Suppressor macrophage (primary cell): ENCODE results near the gene MAPT.
"Not testable (repeated sequence)": the region's sequence is repeated elsewhere in the genome, so short reads cannot be mapped to it uniquely, and the experiment has no call there.

Experiments
- DNase-seq, 4 experiments: peaks; one replicate each; pipeline ENCODE4 v3.0.0-alpha.2; 2020 to 2022

Gene MAPT

GRCh38 chr17:45955326-45955725 lies 61.0 kb downstream of the MAPT start:
- no peak for DNase-seq

- DNase-seq: no peak
These were observed 61.7 kb downstream of the MAPT start for GRCh38 chr17:45956090-45956489.

GRCh38 chr17:45956746-45957145 lies 62.4 kb downstream of the MAPT start:
- DNase-seq: not testable (repeated sequence)

- DNase-seq: no peak
These were observed 64.0 kb downstream of the MAPT start for GRCh38 chr17:45958307-45958706.

GRCh38 chr17:45958994-45959665 lies 64.8 kb downstream of the MAPT start:
- DNase-seq: no peak

GRCh38 chr17:45960311-45960710 lies 66.0 kb downstream of the MAPT start:
- no peak for DNase-seq

GRCh38 chr17:45961206-45961605 lies 66.9 kb downstream of the MAPT start:
- DNase-seq: no peak

- DNase-seq: no peak
These were observed 68.0 kb downstream of the MAPT start for GRCh38 chr17:45962221-45962972.

- no peak for DNase-seq
These were observed 68.9 kb downstream of the MAPT start for GRCh38 chr17:45963283-45963682.

GRCh38 chr17:45963889-45964288 lies 69.5 kb downstream of the MAPT start:
- no peak for DNase-seq

- no peak for DNase-seq
These were observed 70.3 kb downstream of the MAPT start for GRCh38 chr17:45964634-45965033.

GRCh38 chr17:45965812-45966211 lies 71.5 kb downstream of the MAPT start:
- no peak for DNase-seq

- no peak for DNase-seq
These were observed 72.4 kb downstream of the MAPT start for GRCh38 chr17:45966606-45967280.

GRCh38 chr17:45967378-45967777 lies 73.0 kb downstream of the MAPT start:
- DNase-seq: no peak

- DNase-seq: no peak
These were observed 74.4 kb downstream of the MAPT start for GRCh38 chr17:45968732-45969131.

GRCh38 chr17:45969726-45970125 lies 75.4 kb downstream of the MAPT start:
- DNase-seq: no peak

- DNase-seq: no peak
These were observed 76.3 kb downstream of the MAPT start for GRCh38 chr17:45970659-45971058.

- DNase-seq: no peak
These were observed 77.4 kb downstream of the MAPT start for GRCh38 chr17:45971698-45972141.

GRCh38 chr17:45972531-45972930 lies 78.2 kb downstream of the MAPT start:
- DNase-seq: no peak

GRCh38 chr17:45973099-45973780 lies 78.9 kb downstream of the MAPT start:
- no peak for DNase-seq

GRCh38 chr17:45973946-45974859 lies 79.8 kb downstream of the MAPT start:
- no peak for DNase-seq
